Endothelial cell of umbilical vein (primary cell): ENCODE results near the gene PIP5K1A. TPM values are rescaled to one million over a fixed set of nuclear protein-coding genes. Genes with fewer than 3 reads are reported as not detected.

ENCODE experiments used
- BruUV-seq: library from RNA; stranded (reverse); fragments of 400-500 nt; replicated peaks from 2 replicates; lab custom pipeline; 2021; lab: Mats Ljungman, UMichigan
- CTCF ChIA-PET: fragments of 300-600, 350-600 bp; sonication (Branson Sonifier 250); formaldehyde crosslinking; loops from one replicate; lab custom pipeline; 2021; ENCODE audit warnings: antibody characterized with exemption, inconsistent platforms; lab: Charles Lee
- POLR2A ChIA-PET: fragments of 300-600, 350-600 bp; sonication (Branson Sonifier 250); formaldehyde crosslinking; loops from one replicate; lab custom pipeline; 2021; ENCODE audit warnings: antibody characterized with exemption, inconsistent platforms; lab: Charles Lee
- DNase-seq: peaks from one replicate; pipeline ENCODE4 v3.0.0-alpha.2; 2011; ENCODE audit warnings: low read depth, low spot score
- FAIRE-seq: peaks from 2 replicates; lab custom pipeline; 2011; peaks lifted over from hg19 to GRCh38; lab: Jason Lieb, UNC
- H2AFZ ChIP-seq: 2 replicates; pipeline ENCODE4 v1.6.0; 2012; ENCODE audit warnings: low read depth, low read length, control low read depth, inconsistent platforms
- H3K27ac ChIP-seq: 2 replicates; pipeline ENCODE4 v1.5.1; 2011; ENCODE audit warnings: low read depth, mild to moderate bottlenecking, control low read depth, low read length, moderate library complexity; ENCODE audit not compliant: insufficient read depth
- H3K27me3 ChIP-seq, 2 experiments: 2 replicates each; pipeline versions ENCODE4 v1.6.0 to v1.6.1; 2011; ENCODE audit warnings: low read length in 2 of 2, mixed read lengths in 1 of 2; ENCODE audit not compliant: control insufficient read depth in 2 of 2, insufficient read depth in 2 of 2
- H3K36me3 ChIP-seq, 2 experiments: 2 replicates in 1 of 2; 3 replicates in 1 of 2; pipeline ENCODE4 v1.5.1; 2011; ENCODE audit warnings: low read length in 2 of 2, mild to moderate bottlenecking in 1 of 2, moderate library complexity in 1 of 2; ENCODE audit not compliant: control insufficient read depth in 2 of 2, insufficient read depth in 2 of 2; ENCODE audit errors: extremely low read depth in 1 of 2
- H3K4me1 ChIP-seq: 3 replicates; pipeline ENCODE4 v1.5.1; 2011; ENCODE audit warnings: mild to moderate bottlenecking, low read length; ENCODE audit not compliant: control insufficient read depth, insufficient read depth; ENCODE audit errors: extremely low read depth
- H3K4me2 ChIP-seq: 2 replicates; pipeline ENCODE4 v1.6.1; 2011; ENCODE audit warnings: low read length, control low read depth, mixed read lengths; ENCODE audit not compliant: insufficient read depth
- H3K4me3 ChIP-seq, 3 experiments: fragments of 200-600 bp in 1 of 3; sonication (generic), shearing (Covaris generic) in 1 of 3; replicated peaks in 1 of 3; 2 replicates each; pipeline ENCODE4 v1.5.1; 2011 to 2016; ENCODE audit warnings: control low read depth in 3 of 3, low read length in 3 of 3, mild to moderate bottlenecking in 2 of 3, inconsistent platforms in 1 of 3, low read depth in 1 of 3, moderate library complexity in 1 of 3; ENCODE audit not compliant: insufficient read depth in 1 of 3
- H3K79me2 ChIP-seq: 2 replicates; pipeline ENCODE4 v1.6.0; 2012; ENCODE audit warnings: low read length, inconsistent platforms; ENCODE audit not compliant: control insufficient read depth, insufficient read depth
- H3K9ac ChIP-seq: replicated peaks from 2 replicates; pipeline ENCODE3; 2011; ENCODE audit warnings: low read length, control low read depth; ENCODE audit not compliant: insufficient read depth; ENCODE audit errors: extremely low read depth
- H3K9me1 ChIP-seq: replicated peaks from 3 replicates; pipeline ENCODE4 v1.6.0; 2011; ENCODE audit warnings: mild to moderate bottlenecking, low read length; ENCODE audit not compliant: control insufficient read depth, insufficient read depth; ENCODE audit errors: extremely low read depth
- H3K9me3 ChIP-seq: replicated peaks from 2 replicates; pipeline ENCODE4 v1.5.1; 2012; ENCODE audit warnings: low read length, inconsistent platforms; ENCODE audit not compliant: control insufficient read depth, insufficient read depth
- H4K20me1 ChIP-seq: replicated peaks from 2 replicates; pipeline ENCODE3; 2011; ENCODE audit warnings: mild to moderate bottlenecking, low read length; ENCODE audit not compliant: control insufficient read depth, insufficient read depth; ENCODE audit errors: extremely low read depth
- EZH2 ChIP-seq: IDR thresholded peaks from 2 replicates; pipeline ENCODE4 v1.6.1; 2012; ENCODE audit warnings: borderline replicate concordance, low read depth, mild to moderate bottlenecking, moderate library complexity, low read length, inconsistent platforms; ENCODE audit not compliant: severe bottlenecking
- FOS ChIP-seq: IDR thresholded peaks from 2 replicates; pipeline ENCODE4 v1.6.1; 2011; ENCODE audit warnings: mild to moderate bottlenecking, low read length, moderate library complexity, borderline replicate concordance; ENCODE audit not compliant: insufficient read depth
- GATA2 ChIP-seq: IDR thresholded peaks from 2 replicates; pipeline ENCODE4 v1.7.0; 2011; ENCODE audit warnings: low read depth, mild to moderate bottlenecking, moderate library complexity, mixed read lengths, low read length; ENCODE audit not compliant: insufficient read length, insufficient read depth
- JUN ChIP-seq: IDR thresholded peaks from 2 replicates; pipeline ENCODE4 v1.6.1; 2011; ENCODE audit warnings: borderline replicate concordance, low read depth; ENCODE audit not compliant: insufficient read length, insufficient read depth
- MYC ChIP-seq: IDR thresholded peaks from one replicate; pipeline ENCODE4 v1.6.1; 2011; ENCODE audit warnings: mild to moderate bottlenecking, low read depth, low read length
- POLR2A ChIP-seq: IDR thresholded peaks from 2 replicates; pipeline ENCODE4 v1.6.1; 2012; ENCODE audit warnings: low read depth, mild to moderate bottlenecking, control low read depth, low read length
- POLR2AphosphoS5 ChIP-seq: IDR thresholded peaks from 2 replicates; pipeline ENCODE4 v1.6.1; 2012; ENCODE audit warnings: low read depth, mild to moderate bottlenecking, control low read depth, low read length, moderate library complexity; ENCODE audit not compliant: insufficient read depth
- dilution Hi-C: fragments of 300-500 bp; cut with MboI; formaldehyde crosslinking; loops from one replicate; pipeline ENCODE4 v1.15.0; 2019; ENCODE audit warnings: low sequenced_read_pairs; ENCODE audit not compliant: extremely low pct_ligation_motif_present
- intact Hi-C: fragments of 100-400 bp; cut with micrococcal nuclease; formaldehyde crosslinking; loops from one replicate; pipeline ENCODE4 v1.10.0; 2022
- polyA plus RNA-seq, 4 experiments: library from polyadenylated mRNA; depleted of rRNA in 3 of 4; stranded (reverse) in 3 of 4; unstranded in 1 of 4; fragments of >200 nt; gene quantifications; 2 replicates each; pipeline versions ENCODE4 v1.2.1 to v1.2.3, GENCODE V29; 2011 to 2012; ENCODE audit warnings: missing spikeins in 1 of 4
- total RNA-seq: library from RNA; stranded (reverse); gene quantifications from 2 replicates; pipeline ENCODE4 v1.2.3, GENCODE V29; 2021
- TF ChIP-seq, protein P1 (sequence below), 2 donors: IDR thresholded peaks; 1 replicate in 1 of 2; 2 replicates in 1 of 2; pipeline ENCODE4 v1.5.1; 2011; ENCODE audit warnings: low read length in 2 of 2, mild to moderate bottlenecking in 2 of 2, moderate library complexity in 2 of 2, control low read depth in 1 of 2, inconsistent platforms in 1 of 2, low read depth in 1 of 2; ENCODE audit not compliant: insufficient read depth in 1 of 2; ENCODE audit errors: extremely low read depth in 1 of 2
- TF ChIP-seq, protein P2 (sequence below): IDR thresholded peaks from 2 replicates; pipeline ENCODE4 v1.6.1; 2011; ENCODE audit not compliant: insufficient read depth, insufficient read length

Gene PIP5K1A
- total and polyA plus RNA-seq, 2 donors (not counting 3 experiments of a cell fraction or from before 2014, with no cell fraction given), result 72.1 to 79.3 TPM

DNA sequence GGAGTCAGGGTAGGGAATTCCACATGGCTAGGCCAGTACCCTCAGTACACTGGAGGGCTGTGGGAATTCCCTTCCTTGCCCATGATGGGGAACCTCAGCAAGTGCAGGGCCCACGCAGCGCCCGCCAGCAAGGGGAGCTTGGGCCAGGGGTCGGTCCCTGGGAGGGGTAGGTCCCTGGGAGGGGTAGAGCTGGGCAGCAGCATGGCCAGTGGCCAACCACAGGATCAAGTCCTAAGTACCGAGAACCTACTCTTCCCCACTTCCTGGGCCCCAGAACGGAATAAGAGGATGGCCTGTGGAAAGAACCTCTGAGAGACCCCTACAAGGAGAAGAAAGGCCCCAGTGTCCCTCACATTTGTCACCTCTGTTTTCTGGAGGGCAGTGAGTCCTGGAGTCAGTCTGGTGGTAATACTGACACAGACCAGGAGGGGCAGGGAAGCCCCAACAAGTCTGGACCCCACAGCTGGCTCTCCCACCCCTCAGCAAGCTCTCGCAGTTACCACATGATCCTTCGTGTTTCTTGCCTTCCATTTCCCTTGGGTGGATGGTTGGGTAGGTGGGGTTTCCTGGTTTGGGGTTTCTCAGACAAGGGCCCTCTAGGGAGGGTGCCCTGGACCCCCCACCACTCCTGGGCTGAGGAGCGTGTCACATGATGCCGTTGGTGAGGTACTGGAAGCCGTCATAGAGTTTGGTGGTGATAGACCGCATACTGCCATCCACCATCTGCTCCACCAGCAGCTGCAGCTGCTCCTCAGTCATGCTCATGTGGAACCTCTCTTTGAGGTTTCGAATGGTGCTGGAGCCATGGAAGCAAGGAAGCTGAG is 94.1 kb downstream of the PIP5K1A start:
- intact Hi-C loops, result no loop called here
- dilution Hi-C loops, result no loop called here

More for the DNA sequence above, 94.1 kb downstream of the PIP5K1A start:
- Histone ChIP-seq H3K9ac (no peak overlapping the region), H3K9me1 (no peaks in the 10 kb centered on the region), H3K9me3 (no peaks in the 10 kb centered on the region), H4K20me1 (no peaks in the 10 kb centered on the region), H3K27ac (no peak overlapping the region), H3K36me3 (peaks cover 11 to 69% of the 10 kb centered on the region in 2 experiments), H3K4me2 (no peak overlapping the region), H3K27me3 (no peaks in the 10 kb centered on the region), H3K79me2 (no peaks in the 10 kb centered on the region), H3K4me1 (no peaks in the 10 kb centered on the region), H2AFZ (no peak overlapping the region), H3K4me3 (no peak overlapping the region)
- BruUV-seq, result TSS peak; percentile 22
- DNase-seq, result no peak
- no peak for FAIRE-seq
- TF ChIP-seq EZH2 (no peak), JUN (no peak), POLR2A (no peak), GATA2 (no peak), MYC (no peak), POLR2AphosphoS5 (no peak), FOS (no peak)
- TF ChIP-seq, protein P1, sequence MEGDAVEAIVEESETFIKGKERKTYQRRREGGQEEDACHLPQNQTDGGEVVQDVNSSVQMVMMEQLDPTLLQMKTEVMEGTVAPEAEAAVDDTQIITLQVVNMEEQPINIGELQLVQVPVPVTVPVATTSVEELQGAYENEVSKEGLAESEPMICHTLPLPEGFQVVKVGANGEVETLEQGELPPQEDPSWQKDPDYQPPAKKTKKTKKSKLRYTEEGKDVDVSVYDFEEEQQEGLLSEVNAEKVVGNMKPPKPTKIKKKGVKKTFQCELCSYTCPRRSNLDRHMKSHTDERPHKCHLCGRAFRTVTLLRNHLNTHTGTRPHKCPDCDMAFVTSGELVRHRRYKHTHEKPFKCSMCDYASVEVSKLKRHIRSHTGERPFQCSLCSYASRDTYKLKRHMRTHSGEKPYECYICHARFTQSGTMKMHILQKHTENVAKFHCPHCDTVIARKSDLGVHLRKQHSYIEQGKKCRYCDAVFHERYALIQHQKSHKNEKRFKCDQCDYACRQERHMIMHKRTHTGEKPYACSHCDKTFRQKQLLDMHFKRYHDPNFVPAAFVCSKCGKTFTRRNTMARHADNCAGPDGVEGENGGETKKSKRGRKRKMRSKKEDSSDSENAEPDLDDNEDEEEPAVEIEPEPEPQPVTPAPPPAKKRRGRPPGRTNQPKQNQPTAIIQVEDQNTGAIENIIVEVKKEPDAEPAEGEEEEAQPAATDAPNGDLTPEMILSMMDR (IDR thresholded peaks at IDR 0.05; ENCODE audit: extremely low read depth in 1 of 2, insufficient read depth in 1 of 2, low read depth in 1 of 2, low read length in 2 of 2), result no peak
- TF ChIP-seq, protein P2, sequence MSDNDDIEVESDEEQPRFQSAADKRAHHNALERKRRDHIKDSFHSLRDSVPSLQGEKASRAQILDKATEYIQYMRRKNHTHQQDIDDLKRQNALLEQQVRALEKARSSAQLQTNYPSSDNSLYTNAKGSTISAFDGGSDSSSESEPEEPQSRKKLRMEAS, result no peak
- ChIA-PET CTCF (interaction anchor here (1.0 to 1.3 kb wide), 2 partner anchors 31 to 49 kb away, joined by 4 to 13 read pairs; no protein-coding TSS in a partner anchor), POLR2A (interaction anchor here (0.6 to 1.5 kb wide), 3 partner anchors 9 to 11 kb away, joined by 3 to 10 read pairs (median 4); partner anchors contain the start of gene ZNF687)
